ENCODE data around the gene TSPAN16. TPM values are rescaled to one million over a fixed set of nuclear protein-coding genes. Genes with fewer than 3 reads are reported as not detected.
"Not testable (repeated sequence)": the region's sequence is repeated elsewhere in the genome, so short reads cannot be mapped to it uniquely, and the experiment has no call there.

TSPAN16 gene
- total RNA-seq, 2 donors from 2014 or later, result 4.2 TPM; not detected in 1

GRCh38 chr19:11324748-11325389, 28.9 kb downstream of the TSPAN16 start:
- 46% methylated on average over 17 of the region's 17 CpGs for WGBS
- Histone ChIP-seq H3K4me1 (replicated peaks) (peaks cover 16% of the 10 kb centered on the region), H3K9me3 (no peaks in the 10 kb centered on the region), H3K27ac (peak overlapping the region; percentile 60 to 79), H3K4me3 (no peak overlapping the region), H3K36me3 (peaks cover 0 to 8% of the 10 kb centered on the region in 2 donors), H3K27me3 (replicated peaks; ENCODE audit: insufficient read depth) (no peaks in the 10 kb centered on the region)
- TF ChIP-seq POLR2AphosphoS5 (IDR thresholded peaks at IDR 0.05) (no peak), CTCF (IDR thresholded peaks at IDR 0.05) (no peak), POLR2A (IDR thresholded peaks at IDR 0.05) (no peak)
- intact Hi-C loops (cut with DNase I), result no loop called here
- DNase-seq (ENCODE audit: low spot score), result no peak

GRCh38 chr19:11325544-11325943, 29.6 kb downstream of the TSPAN16 start:
- peaks cover 0 to 8% of the 10 kb centered on the region in 2 donors for H3K36me3 ChIP-seq
- intact Hi-C loops (cut with DNase I), result no loop called here

GRCh38 chr19:11330127-11330526, 34.2 kb downstream of the TSPAN16 start:
- intact Hi-C loops (cut with DNase I), result no loop called here
- H3K27me3 ChIP-seq (replicated peaks; ENCODE audit: insufficient read depth), result no peaks in the 10 kb centered on the region
- no peaks in the 10 kb centered on the region for H3K4me1 ChIP-seq (replicated peaks)
- no peak overlapping the region for H3K4me3 ChIP-seq
- H3K9me3 ChIP-seq, result no peaks in the 10 kb centered on the region
- no peak overlapping the region for H3K27ac ChIP-seq
- no peak for DNase-seq (ENCODE audit: low spot score)
- H3K36me3 ChIP-seq, result peaks cover 0 to 22% of the 10 kb centered on the region in 2 donors
- TF ChIP-seq POLR2A (IDR thresholded peaks at IDR 0.05) (no peak), CTCF (IDR thresholded peaks at IDR 0.05) (no peak), POLR2AphosphoS5 (IDR thresholded peaks at IDR 0.05) (no peak)
- 59% methylated on average over 4 of the region's 4 CpGs for WGBS

More at GRCh38 chr19:11325544-11325943, 29.6 kb downstream of the TSPAN16 start:
- TF ChIP-seq POLR2AphosphoS5 (IDR thresholded peaks at IDR 0.05) (no peak), CTCF (IDR thresholded peaks at IDR 0.05) (no peak), POLR2A (IDR thresholded peaks at IDR 0.05) (no peak)
- no peaks in the 10 kb centered on the region for H3K27me3 ChIP-seq (replicated peaks; ENCODE audit: insufficient read depth)
- no peaks in the 10 kb centered on the region for H3K9me3 ChIP-seq
- peaks cover 16% of the 10 kb centered on the region for H3K4me1 ChIP-seq (replicated peaks)
- whole genome bisulfite sequencing, result 97% methylated on average over 7 of the region's 7 CpGs
- no peak overlapping the region for H3K4me3 ChIP-seq
- no peak for DNase-seq (ENCODE audit: low spot score)
- no peak overlapping the region for H3K27ac ChIP-seq

- H3K27ac ChIP-seq, result no peak overlapping the region
- TF ChIP-seq CTCF (IDR thresholded peaks at IDR 0.05) (no peak), POLR2A (IDR thresholded peaks at IDR 0.05) (no peak), POLR2AphosphoS5 (IDR thresholded peaks at IDR 0.05) (no peak)
- H3K36me3 ChIP-seq, result peaks cover 0 to 29% of the 10 kb centered on the region in 2 donors
- no peaks in the 10 kb centered on the region for H3K9me3 ChIP-seq
- no peak for DNase-seq (ENCODE audit: low spot score)
- H3K27me3 ChIP-seq (replicated peaks; ENCODE audit: insufficient read depth), result no peaks in the 10 kb centered on the region
- intact Hi-C loops (cut with DNase I), result no loop called here
- 86% methylated on average over 4 of the region's 4 CpGs for WGBS
- no peaks in the 10 kb centered on the region for H3K4me1 ChIP-seq (replicated peaks)
- H3K4me3 ChIP-seq, result no peak overlapping the region
These were observed 35.5 kb downstream of the TSPAN16 start for GRCh38 chr19:11331502-11331901.

- Histone ChIP-seq H3K27ac (no peak overlapping the region), H3K36me3 (peaks cover 0 to 26% of the 10 kb centered on the region in 2 donors), H3K4me3 (no peak overlapping the region), H3K27me3 (replicated peaks; ENCODE audit: insufficient read depth) (no peaks in the 10 kb centered on the region), H3K4me1 (replicated peaks) (no peaks in the 10 kb centered on the region), H3K9me3 (no peaks in the 10 kb centered on the region)
- intact Hi-C loops (cut with DNase I), result no loop called here
- no peak for DNase-seq (ENCODE audit: low spot score)
- TF ChIP-seq POLR2AphosphoS5 (IDR thresholded peaks at IDR 0.05), result no peak
- TF ChIP-seq CTCF (IDR thresholded peaks at IDR 0.05), result no peak
- 97% methylated on average over 5 of the region's 5 CpGs for WGBS
These were observed 36.9 kb downstream of the TSPAN16 start for GRCh38 chr19:11332822-11333221.

GRCh38 chr19:11333838-11334237, 37.9 kb downstream of the TSPAN16 start:
- DNase-seq (ENCODE audit: low spot score); intact Hi-C loops (cut with DNase I); H3K27ac ChIP-seq; H3K4me3 ChIP-seq; H3K27me3 ChIP-seq (replicated peaks; ENCODE audit: insufficient read depth); H3K4me1 ChIP-seq (replicated peaks); H3K9me3 ChIP-seq: not testable (repeated sequence)
- WGBS, result 78% methylated on average over 9 of the region's 9 CpGs
- H3K36me3 ChIP-seq, result peaks cover 0 to 26% of the 10 kb centered on the region in 2 donors
